NCI-H1105 treated with DMSO at 0.1 percent for 48 hours (cell line): ENCODE measurements around the gene DYSF.
A peak's percentile ranks its signal among the peaks of the same experiment; 100 is the strongest.

Experiments used
- DNase-seq: peaks from one replicate; lab custom pipeline; 2025; lab: John Stamatoyannopoulos, UW

Gene DYSF

GRCh38 chr2:71674158-71674851 is 220.9 kb downstream of the DYSF start:
- no peak for DNase-seq

- DNase-seq: peak; percentile 74
These were observed 221.9 kb downstream of the DYSF start for GRCh38 chr2:71675296-71675695.

- DNase-seq: no peak
These were observed 225.5 kb downstream of the DYSF start for GRCh38 chr2:71678874-71679273.

GRCh38 chr2:71679491-71679890 is 226.1 kb downstream of the DYSF start:
- peak; percentile 84 for DNase-seq

GRCh38 chr2:71680925-71681324 is 227.6 kb downstream of the DYSF start:
- no peak for DNase-seq

GRCh38 chr2:71681626-71682025 is 228.3 kb downstream of the DYSF start:
- no peak for DNase-seq

- DNase-seq: no peak
These were observed 229.0 kb downstream of the DYSF start for GRCh38 chr2:71682341-71682740.

GRCh38 chr2:71683070-71683469 is 229.7 kb downstream of the DYSF start:
- DNase-seq: peak; percentile 13

GRCh38 chr2:71683666-71684065 is 230.3 kb downstream of the DYSF start:
- DNase-seq: no peak

- no peak for DNase-seq
These were observed 231.1 kb downstream of the DYSF start for GRCh38 chr2:71684226-71685072.

- no peak for DNase-seq
These were observed 231.9 kb downstream of the DYSF start for GRCh38 chr2:71685073-71685848.

GRCh38 chr2:71685941-71686611 is 232.7 kb downstream of the DYSF start:
- no peak for DNase-seq

GRCh38 chr2:71686781-71687180 is 233.4 kb downstream of the DYSF start:
- no peak for DNase-seq

GRCh38 chr2:71687412-71687811 is 234.1 kb downstream of the DYSF start:
- DNase-seq: no peak

- DNase-seq: no peak
These were observed 235.2 kb downstream of the DYSF start for GRCh38 chr2:71688530-71688929.

GRCh38 chr2:71689393-71689792 is 236.0 kb downstream of the DYSF start:
- DNase-seq: no peak

- DNase-seq: no peak
These were observed 236.8 kb downstream of the DYSF start for GRCh38 chr2:71689968-71690834.

GRCh38 chr2:71690876-71691475 is 237.6 kb downstream of the DYSF start:
- no peak for DNase-seq

GRCh38 chr2:71691747-71692441 is 238.5 kb downstream of the DYSF start:
- no peak for DNase-seq
